ENCODE measurements around the gene SLC8A1.

The SLC8A1 gene

GRCh38 chr2:40369267-40370006 lies 82.5 kb downstream of the SLC8A1 start:
- TF ChIP-seq FOXP2 (optimal IDR thresholded peaks at IDR 0.05; ENCODE audit: control extremely low read depth, extremely low read length, insufficient read depth) = no peak
- no peak for TF ChIP-seq POLR2AphosphoS5 (IDR thresholded peaks at IDR 0.05; ENCODE audit: borderline replicate concordance, low read depth, low read length)
- no peak for TF ChIP-seq EZH2 (IDR thresholded peaks at IDR 0.05)
- no peak for DNase-seq (ENCODE audit: low read depth, low spot score)
- no peak overlapping the region for H3K9ac ChIP-seq (ENCODE audit: insufficient read length)
- H3K27ac ChIP-seq = no peak overlapping the region
- no peaks in the 10 kb centered on the region for H3K9me3 ChIP-seq (ENCODE audit: low read depth, low read length)
- no peaks in the 10 kb centered on the region for H3K36me3 ChIP-seq (ENCODE audit: insufficient read depth, low read length)
- no peak overlapping the region for H3K4me3 ChIP-seq

DNA sequence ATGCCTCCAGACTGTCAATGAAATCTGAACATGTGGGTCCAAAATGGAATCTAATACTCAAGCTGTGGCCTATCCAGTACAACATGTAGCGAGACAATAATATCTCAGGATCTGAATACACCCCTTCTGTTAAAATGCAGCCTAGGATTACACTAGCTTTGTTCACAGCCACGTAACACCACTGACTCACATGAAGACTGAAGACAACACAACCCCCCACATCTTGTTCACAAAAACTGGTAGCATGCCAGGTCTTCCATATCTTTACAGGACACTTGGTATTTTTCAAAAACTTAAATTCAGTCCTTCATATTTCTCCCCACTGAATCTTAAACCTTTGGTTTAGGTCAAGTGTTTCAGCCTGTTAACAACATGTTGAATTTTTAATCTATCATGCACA lies 84.2 kb downstream of the SLC8A1 start:
- no peak overlapping the region for H3K9ac ChIP-seq (ENCODE audit: insufficient read length)
- no peak overlapping the region for H3K4me3 ChIP-seq
- H3K27ac ChIP-seq = no peak overlapping the region
- no peak for DNase-seq (ENCODE audit: low read depth, low spot score)
- TF ChIP-seq FOXP2 (optimal IDR thresholded peaks at IDR 0.05; ENCODE audit: control extremely low read depth, extremely low read length, insufficient read depth) (no peak), POLR2AphosphoS5 (IDR thresholded peaks at IDR 0.05; ENCODE audit: borderline replicate concordance, low read depth, low read length) (no peak), EZH2 (IDR thresholded peaks at IDR 0.05) (no peak)
- no peaks in the 10 kb centered on the region for H3K9me3 ChIP-seq (ENCODE audit: low read depth, low read length)
- no peaks in the 10 kb centered on the region for H3K36me3 ChIP-seq (ENCODE audit: insufficient read depth, low read length)

DNA sequence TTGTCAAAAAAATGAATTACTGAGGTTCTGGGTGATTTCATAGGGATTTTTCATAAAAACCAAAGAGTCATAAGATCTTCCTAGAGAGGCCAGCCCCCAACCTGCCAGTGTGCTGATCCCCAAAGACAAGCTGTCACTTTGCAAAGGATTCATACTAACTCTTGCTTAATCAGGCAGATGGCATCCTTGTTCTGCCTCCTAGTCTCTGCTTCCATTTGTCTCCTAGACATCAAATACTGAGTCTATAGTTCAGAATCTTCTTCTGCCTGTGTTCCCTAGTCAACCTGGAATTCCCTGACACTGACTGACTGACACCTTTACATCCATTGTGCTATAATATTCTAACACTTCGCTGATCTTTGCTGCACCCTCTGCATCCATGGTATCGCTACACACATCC lies 84.9 kb downstream of the SLC8A1 start:
- no peak for DNase-seq (ENCODE audit: low read depth, low spot score)

GRCh38 chr2:40364151-40364874 lies 87.6 kb downstream of the SLC8A1 start:
- no peak for DNase-seq (ENCODE audit: low read depth, low spot score)
- Histone ChIP-seq H3K36me3 (ENCODE audit: insufficient read depth, low read length) (no peaks in the 10 kb centered on the region), H3K9ac (ENCODE audit: insufficient read length) (peak overlapping the region; percentile 39), H3K27ac (no peak overlapping the region), H3K9me3 (ENCODE audit: low read depth, low read length) (no peaks in the 10 kb centered on the region), H3K4me3 (peak overlapping the region; percentile 36)
- TF ChIP-seq FOXP2 (optimal IDR thresholded peaks at IDR 0.05; ENCODE audit: control extremely low read depth, extremely low read length, insufficient read depth) (no peak), EZH2 (IDR thresholded peaks at IDR 0.05) (no peak), POLR2AphosphoS5 (IDR thresholded peaks at IDR 0.05; ENCODE audit: borderline replicate concordance, low read depth, low read length) (no peak)

More for the DNA sequence above, 84.9 kb downstream of the SLC8A1 start:
- TF ChIP-seq FOXP2 (optimal IDR thresholded peaks at IDR 0.05; ENCODE audit: control extremely low read depth, extremely low read length, insufficient read depth) (no peak), POLR2AphosphoS5 (IDR thresholded peaks at IDR 0.05; ENCODE audit: borderline replicate concordance, low read depth, low read length) (no peak), EZH2 (IDR thresholded peaks at IDR 0.05) (no peak)
- Histone ChIP-seq H3K36me3 (ENCODE audit: insufficient read depth, low read length) (no peaks in the 10 kb centered on the region), H3K4me3 (no peak overlapping the region), H3K9me3 (ENCODE audit: low read depth, low read length) (no peaks in the 10 kb centered on the region), H3K9ac (ENCODE audit: insufficient read length) (no peak overlapping the region), H3K27ac (no peak overlapping the region)

DNA sequence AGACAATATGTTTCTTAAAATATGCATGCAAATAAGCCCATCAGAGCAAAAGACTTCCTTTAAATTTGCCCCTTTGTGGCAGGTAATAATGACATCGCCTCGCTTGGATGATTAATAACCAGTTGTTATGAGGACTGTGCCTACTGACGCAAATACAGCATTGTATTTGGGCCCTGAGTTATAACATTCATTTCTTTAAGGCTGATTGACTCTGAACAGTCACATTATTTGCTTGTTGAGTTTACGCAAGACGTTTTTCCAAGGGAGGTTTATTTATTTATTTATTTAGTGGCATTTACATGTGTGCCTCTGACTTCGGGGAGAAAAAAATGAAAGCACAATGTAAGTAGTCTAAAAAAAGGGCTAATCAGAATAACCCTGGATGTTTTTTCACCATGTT lies 88.3 kb downstream of the SLC8A1 start:
- peak overlapping the region; percentile 36; the same call in 1 of the 2 replicates for H3K4me3 ChIP-seq
- H3K9me3 ChIP-seq (ENCODE audit: low read depth, low read length) = no peaks in the 10 kb centered on the region
- H3K36me3 ChIP-seq (ENCODE audit: insufficient read depth, low read length) = no peaks in the 10 kb centered on the region
- DNase-seq (ENCODE audit: low read depth, low spot score) = no peak
- no peak overlapping the region for H3K27ac ChIP-seq
- no peak overlapping the region for H3K9ac ChIP-seq (ENCODE audit: insufficient read length)
- TF ChIP-seq EZH2 (IDR thresholded peaks at IDR 0.05) = no peak
- no peak for TF ChIP-seq FOXP2 (optimal IDR thresholded peaks at IDR 0.05; ENCODE audit: control extremely low read depth, extremely low read length, insufficient read depth)
- TF ChIP-seq POLR2AphosphoS5 (IDR thresholded peaks at IDR 0.05; ENCODE audit: borderline replicate concordance, low read depth, low read length) = no peak

- H3K9ac ChIP-seq (ENCODE audit: insufficient read length) = no peak overlapping the region
- no peaks in the 10 kb centered on the region for H3K36me3 ChIP-seq (ENCODE audit: insufficient read depth, low read length)
- H3K9me3 ChIP-seq (ENCODE audit: low read depth, low read length) = no peaks in the 10 kb centered on the region
- H3K4me3 ChIP-seq = no peak overlapping the region
- H3K27ac ChIP-seq = no peak overlapping the region
- TF ChIP-seq FOXP2 (optimal IDR thresholded peaks at IDR 0.05; ENCODE audit: control extremely low read depth, extremely low read length, insufficient read depth) (no peak), POLR2AphosphoS5 (IDR thresholded peaks at IDR 0.05; ENCODE audit: borderline replicate concordance, low read depth, low read length) (no peak), EZH2 (IDR thresholded peaks at IDR 0.05) (no peak)
- no peak for DNase-seq (ENCODE audit: low read depth, low spot score)
Observed at GRCh38 chr2:40363231-40363630, 88.7 kb downstream of the SLC8A1 start.

- Histone ChIP-seq H3K4me3 (no peak overlapping the region), H3K27ac (no peak overlapping the region), H3K9me3 (ENCODE audit: low read depth, low read length) (no peaks in the 10 kb centered on the region), H3K9ac (ENCODE audit: insufficient read length) (no peak overlapping the region), H3K36me3 (ENCODE audit: insufficient read depth, low read length) (no peaks in the 10 kb centered on the region)
- TF ChIP-seq FOXP2 (optimal IDR thresholded peaks at IDR 0.05; ENCODE audit: control extremely low read depth, extremely low read length, insufficient read depth) (no peak), POLR2AphosphoS5 (IDR thresholded peaks at IDR 0.05; ENCODE audit: borderline replicate concordance, low read depth, low read length) (no peak), EZH2 (IDR thresholded peaks at IDR 0.05) (no peak)
- DNase-seq (ENCODE audit: low read depth, low spot score) = no peak
Observed at GRCh38 chr2:40361478-40361877, 90.4 kb downstream of the SLC8A1 start.

GRCh38 chr2:40360652-40361051 lies 91.2 kb downstream of the SLC8A1 start:
- no peaks in the 10 kb centered on the region for H3K36me3 ChIP-seq (ENCODE audit: insufficient read depth, low read length)
- no peaks in the 10 kb centered on the region for H3K9me3 ChIP-seq (ENCODE audit: low read depth, low read length)
- no peak for DNase-seq (ENCODE audit: low read depth, low spot score)
- H3K4me3 ChIP-seq = no peak overlapping the region
- no peak overlapping the region for H3K9ac ChIP-seq (ENCODE audit: insufficient read length)
- TF ChIP-seq EZH2 (IDR thresholded peaks at IDR 0.05) (no peak), FOXP2 (optimal IDR thresholded peaks at IDR 0.05; ENCODE audit: control extremely low read depth, extremely low read length, insufficient read depth) (no peak), POLR2AphosphoS5 (IDR thresholded peaks at IDR 0.05; ENCODE audit: borderline replicate concordance, low read depth, low read length) (no peak)
- no peak overlapping the region for H3K27ac ChIP-seq
